Parathyroid adenoma (tissue), 2 donors: ENCODE results near the gene NAP1L4.

Experiments
- H2AFZ ChIP-seq: fragments of 300-600 bp; sonication (generic); one replicate; pipeline ENCODE4 v1.7.0; 2017; ENCODE audit warnings: antibody characterized with exemption, mild to moderate bottlenecking
- H3K27ac ChIP-seq: fragments of 300-600 bp; sonication (generic); one replicate; pipeline ENCODE4 v1.7.0; 2017
- H3K27me3 ChIP-seq: fragments of 300-600 bp; sonication (generic); one replicate; pipeline ENCODE4 v1.7.0; 2017; ENCODE audit warnings: low read length; ENCODE audit not compliant: control insufficient read depth, insufficient read depth
- H3K36me3 ChIP-seq: fragments of 300-600 bp; sonication (generic); one replicate; pipeline ENCODE4 v1.7.0; 2017; ENCODE audit warnings: low read length; ENCODE audit not compliant: control insufficient read depth, insufficient read depth
- H3K4me1 ChIP-seq: fragments of 300-600 bp; sonication (generic); one replicate; pipeline ENCODE4 v1.7.0; 2017; ENCODE audit warnings: control low read depth
- H3K4me2 ChIP-seq: fragments of 300-600 bp; sonication (generic); one replicate; pipeline ENCODE4 v1.7.0; 2017; ENCODE audit warnings: low read length
- H3K4me3 ChIP-seq: fragments of 300-600 bp; sonication (generic); one replicate; pipeline ENCODE4 v1.7.0; 2017; ENCODE audit warnings: low read depth, low read length
- H3K79me2 ChIP-seq: fragments of 300-600 bp; sonication (generic); one replicate; pipeline ENCODE4 v1.7.0; 2017; ENCODE audit warnings: control low read depth
- H3K9ac ChIP-seq: fragments of 300-600 bp; sonication (generic); one replicate; pipeline ENCODE4 v1.7.0; 2017; ENCODE audit warnings: mild to moderate bottlenecking
- H3K9me3 ChIP-seq: fragments of 300-600 bp; sonication (generic); one replicate; pipeline ENCODE4 v1.7.0; 2017; ENCODE audit warnings: low read length; ENCODE audit not compliant: control insufficient read depth
- TF ChIP-seq, protein P1 (sequence below): fragments of 300-600 bp; sonication (generic); IDR thresholded peaks from one replicate; pipeline ENCODE4 v1.7.0; 2017; ENCODE audit warnings: antibody characterized with exemption, mild to moderate bottlenecking
- donor health status: primary hyperparathyroidism.

The NAP1L4 gene

DNA sequence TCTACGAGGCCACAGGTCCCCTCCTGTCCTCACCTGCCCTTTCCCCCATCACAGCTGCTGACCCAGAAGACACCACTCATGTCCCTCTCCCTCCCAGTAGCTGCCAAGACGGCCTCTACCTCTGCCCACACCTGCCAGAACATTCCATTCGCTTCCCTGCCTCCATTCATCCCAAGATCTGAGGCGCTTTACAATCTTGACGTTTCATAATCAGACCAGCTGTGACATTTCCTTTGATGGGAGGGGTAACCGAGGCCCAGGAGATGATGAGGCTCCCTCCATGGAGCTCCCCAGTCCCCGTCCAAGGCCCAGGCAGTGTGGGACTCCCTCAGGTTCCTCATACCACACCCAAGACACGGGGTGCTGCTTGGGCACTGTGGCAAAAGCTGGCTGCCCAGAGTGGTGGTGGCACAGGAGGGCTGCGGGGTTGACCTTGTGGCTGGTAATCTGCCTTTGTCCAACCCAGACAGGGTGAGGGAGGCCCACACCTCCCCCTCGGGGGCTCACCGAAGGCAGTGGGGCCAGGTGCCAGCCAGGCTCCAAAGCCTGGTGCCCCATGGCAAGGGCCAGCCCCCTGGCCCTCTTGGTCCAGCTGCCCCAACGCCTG, 80.2 kb downstream of the NAP1L4 start:
- peaks cover 3% of the 10 kb centered on the region for H3K4me1 ChIP-seq
- TF ChIP-seq, protein P1, sequence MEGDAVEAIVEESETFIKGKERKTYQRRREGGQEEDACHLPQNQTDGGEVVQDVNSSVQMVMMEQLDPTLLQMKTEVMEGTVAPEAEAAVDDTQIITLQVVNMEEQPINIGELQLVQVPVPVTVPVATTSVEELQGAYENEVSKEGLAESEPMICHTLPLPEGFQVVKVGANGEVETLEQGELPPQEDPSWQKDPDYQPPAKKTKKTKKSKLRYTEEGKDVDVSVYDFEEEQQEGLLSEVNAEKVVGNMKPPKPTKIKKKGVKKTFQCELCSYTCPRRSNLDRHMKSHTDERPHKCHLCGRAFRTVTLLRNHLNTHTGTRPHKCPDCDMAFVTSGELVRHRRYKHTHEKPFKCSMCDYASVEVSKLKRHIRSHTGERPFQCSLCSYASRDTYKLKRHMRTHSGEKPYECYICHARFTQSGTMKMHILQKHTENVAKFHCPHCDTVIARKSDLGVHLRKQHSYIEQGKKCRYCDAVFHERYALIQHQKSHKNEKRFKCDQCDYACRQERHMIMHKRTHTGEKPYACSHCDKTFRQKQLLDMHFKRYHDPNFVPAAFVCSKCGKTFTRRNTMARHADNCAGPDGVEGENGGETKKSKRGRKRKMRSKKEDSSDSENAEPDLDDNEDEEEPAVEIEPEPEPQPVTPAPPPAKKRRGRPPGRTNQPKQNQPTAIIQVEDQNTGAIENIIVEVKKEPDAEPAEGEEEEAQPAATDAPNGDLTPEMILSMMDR: no peak
- no peak overlapping the region for H3K9ac ChIP-seq
- no peaks in the 10 kb centered on the region for H3K27me3 ChIP-seq
- no peak overlapping the region for H2AFZ ChIP-seq
- no peaks in the 10 kb centered on the region for H3K9me3 ChIP-seq
- no peak overlapping the region for H3K4me2 ChIP-seq
- no peaks in the 10 kb centered on the region for H3K79me2 ChIP-seq
- no peaks in the 10 kb centered on the region for H3K36me3 ChIP-seq
- no peak overlapping the region for H3K27ac ChIP-seq
- no peak overlapping the region for H3K4me3 ChIP-seq

DNA sequence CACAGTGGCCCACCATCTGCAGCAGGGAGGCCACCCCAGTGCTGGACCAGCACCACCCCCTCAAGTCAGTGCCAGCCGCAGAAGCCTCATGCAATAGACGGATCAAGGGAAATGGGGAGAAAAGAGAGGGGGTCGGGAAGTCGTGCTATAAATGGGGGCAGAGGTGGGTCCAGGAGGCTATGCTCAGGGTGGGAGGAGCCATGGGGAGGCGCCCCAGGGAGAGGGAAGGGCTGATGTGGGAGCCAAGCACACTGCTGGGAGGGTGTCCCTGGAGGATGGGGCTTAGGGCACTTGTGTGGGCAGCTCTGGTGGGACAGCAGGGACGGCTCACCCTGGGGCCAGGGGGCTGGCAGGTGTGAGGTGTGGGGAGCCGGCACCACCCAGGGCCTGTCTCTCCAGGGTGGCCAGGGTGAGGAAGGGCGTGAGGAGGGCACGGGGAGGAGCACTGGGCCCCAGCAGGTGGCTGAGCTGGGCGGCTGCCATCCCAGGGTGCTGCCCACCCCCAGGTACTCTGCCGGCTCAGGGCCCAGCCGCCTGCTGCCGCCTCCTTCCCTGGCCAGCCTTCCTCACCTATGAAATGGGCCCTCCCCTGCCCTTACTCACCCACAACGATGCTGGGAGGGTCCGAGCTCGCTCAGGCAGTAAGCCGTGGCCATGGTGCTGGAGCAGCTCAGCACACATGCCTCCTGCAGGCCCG, 80.9 kb downstream of the NAP1L4 start:
- no peaks in the 10 kb centered on the region for H3K9me3 ChIP-seq
- no peak overlapping the region for H3K9ac ChIP-seq
- H3K36me3 ChIP-seq: no peaks in the 10 kb centered on the region
- no peak overlapping the region for H3K27ac ChIP-seq
- H3K4me2 ChIP-seq: no peak overlapping the region
- H3K4me1 ChIP-seq: peaks cover 3% of the 10 kb centered on the region
- no peak overlapping the region for H2AFZ ChIP-seq
- TF ChIP-seq, protein P1: no peak
- H3K4me3 ChIP-seq: no peak overlapping the region
- no peaks in the 10 kb centered on the region for H3K79me2 ChIP-seq
- H3K27me3 ChIP-seq: no peaks in the 10 kb centered on the region

DNA sequence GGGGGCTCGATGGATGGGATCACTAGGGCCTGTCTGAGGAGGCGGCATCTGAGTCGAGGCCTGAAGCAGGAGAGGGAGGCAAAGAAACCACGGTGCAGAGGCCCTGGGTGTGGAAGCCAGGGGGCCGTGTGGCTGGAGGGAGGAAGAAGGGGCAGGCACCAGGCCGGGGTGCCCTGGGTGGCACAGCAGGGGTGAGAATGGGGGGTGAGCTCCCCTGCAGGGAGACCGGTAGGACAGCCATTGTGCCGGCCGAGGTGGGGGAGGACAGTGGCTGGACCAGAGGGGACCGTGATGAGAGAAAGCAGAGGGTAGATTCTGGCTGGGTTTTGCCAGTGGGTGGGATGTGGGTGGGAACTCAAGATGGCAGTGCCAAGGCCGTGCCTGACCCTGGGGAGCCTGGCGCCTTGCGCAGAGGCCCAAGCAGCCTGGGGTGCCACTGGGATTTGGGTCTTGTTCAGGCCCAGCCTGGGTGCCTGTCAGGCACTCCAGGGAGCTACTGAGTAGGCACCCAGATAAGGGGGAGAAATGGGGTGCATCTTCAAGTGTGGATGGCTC, 81.7 kb downstream of the NAP1L4 start:
- TF ChIP-seq, protein P1: no peak
- H3K27ac ChIP-seq: no peak overlapping the region
- H3K9ac ChIP-seq: no peak overlapping the region
- H2AFZ ChIP-seq: no peak overlapping the region
- peaks cover 3% of the 10 kb centered on the region for H3K4me1 ChIP-seq
- no peaks in the 10 kb centered on the region for H3K36me3 ChIP-seq
- H3K27me3 ChIP-seq: no peaks in the 10 kb centered on the region
- no peak overlapping the region for H3K4me2 ChIP-seq
- no peaks in the 10 kb centered on the region for H3K9me3 ChIP-seq
- no peaks in the 10 kb centered on the region for H3K79me2 ChIP-seq
- H3K4me3 ChIP-seq: no peak overlapping the region

DNA sequence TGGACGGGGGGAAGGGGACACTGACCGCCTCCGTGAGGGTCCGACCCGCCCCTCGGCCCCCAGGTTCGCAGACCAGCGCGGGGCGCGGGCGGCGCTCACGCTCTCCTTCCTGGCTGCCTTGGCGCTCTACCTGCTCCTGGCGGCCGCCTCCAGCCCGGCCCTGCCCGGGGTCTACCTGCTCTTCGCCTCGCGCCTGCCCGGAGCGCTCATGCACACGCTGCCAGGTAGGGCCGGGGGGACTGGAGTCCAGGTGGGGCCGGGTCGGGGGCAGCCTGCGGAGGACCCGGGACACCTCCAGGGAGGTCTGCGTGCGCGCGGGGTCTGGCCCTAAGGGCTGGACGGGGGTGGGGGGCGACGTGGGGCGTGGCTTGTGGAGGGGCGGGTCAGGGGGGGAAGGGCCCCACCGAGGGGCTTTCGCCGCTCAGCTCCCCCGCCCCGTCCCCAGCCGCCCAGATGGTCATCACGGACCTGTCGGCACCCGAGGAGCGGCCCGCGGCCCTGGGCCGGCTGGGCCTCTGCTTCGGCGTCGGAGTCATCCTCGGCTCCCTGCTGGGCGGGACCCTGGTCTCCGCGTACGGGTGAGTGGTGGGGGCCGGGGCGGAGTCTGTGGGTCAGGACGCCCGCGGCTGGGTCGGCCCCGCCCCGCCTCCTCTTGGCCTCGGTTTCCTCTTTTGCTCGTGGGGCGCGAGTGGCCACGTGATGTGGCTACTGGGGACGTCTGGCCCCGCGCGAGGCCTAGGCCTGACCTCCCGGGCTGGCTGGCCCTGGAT, 82.8 kb downstream of the NAP1L4 start:
- no peaks in the 10 kb centered on the region for H3K27me3 ChIP-seq
- H3K9ac ChIP-seq: no peak overlapping the region
- no peak overlapping the region for H3K4me3 ChIP-seq
- no peak overlapping the region for H3K27ac ChIP-seq
- TF ChIP-seq, protein P1: no peak
- H3K36me3 ChIP-seq: no peaks in the 10 kb centered on the region
- H3K4me2 ChIP-seq: no peak overlapping the region
- H3K4me1 ChIP-seq: peaks cover 3% of the 10 kb centered on the region
- no peak overlapping the region for H2AFZ ChIP-seq
- no peaks in the 10 kb centered on the region for H3K79me2 ChIP-seq
- H3K9me3 ChIP-seq: no peaks in the 10 kb centered on the region
